Uterus (tissue), 2 donors: ENCODE data around the gene IFI44.

Experiments
- CTCF ChIP-seq, 4 experiments: fragments of 200-600 bp in 2 of 4; fragments of 450-650 bp in 2 of 4; sonication (generic) in 2 of 4; IDR thresholded peaks; one replicate each; pipeline ENCODE4 v1.5.1; 2016 to 2019; ENCODE audit warnings: antibody characterized with exemption in 4 of 4, mild to moderate bottlenecking in 2 of 4, moderate library complexity in 1 of 4
- POLR2A ChIP-seq, 2 donors: fragments of 450-650 bp; IDR thresholded peaks; one replicate each; pipeline ENCODE4 v1.6.1; 2016; ENCODE audit warnings: antibody characterized with exemption in 2 of 2, mild to moderate bottlenecking in 1 of 2, moderate library complexity in 1 of 2

GRCh38 chr1:78687914-78688313 is 38.3 kb downstream of the IFI44 start:
- no peak for TF ChIP-seq CTCF (IDR thresholded peaks at IDR 0.05)
- TF ChIP-seq POLR2A (IDR thresholded peaks at IDR 0.05), result no peak
